ENCODE measurements around the gene MRPL41. TPM values are rescaled to one million over a fixed set of nuclear protein-coding genes. Genes with fewer than 3 reads are reported as not detected.
"Not testable (repeated sequence)": the region's sequence is repeated elsewhere in the genome, so short reads cannot be mapped to it uniquely, and the experiment has no call there.

MRPL41 gene
- polyA plus RNA-seq, 3 donors: 10.6 to 16.4 (median 14.7) TPM

DNA sequence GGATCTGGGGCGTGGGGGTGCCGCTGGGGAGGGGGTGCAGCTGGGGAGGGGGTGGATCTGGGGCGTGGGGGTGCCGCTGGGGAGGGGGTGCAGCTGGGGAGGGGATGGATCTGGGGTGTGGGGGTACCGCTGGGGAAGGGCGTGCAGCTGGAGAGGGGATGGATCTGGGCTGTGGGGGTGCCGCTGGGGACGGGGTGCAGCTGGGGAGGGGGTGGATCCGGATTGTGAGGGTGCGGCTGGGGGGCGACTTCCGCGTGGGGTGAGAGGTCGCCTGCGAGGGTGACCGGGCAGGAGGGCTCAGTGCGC, 768 bp upstream of the MRPL41 start:
- DNase-seq (ENCODE audit: low read depth in 3 of 3, low spot score in 2 of 3): not testable (repeated sequence)

- no peak for DNase-seq (ENCODE audit: low read depth in 3 of 3, low spot score in 2 of 3)
These were observed 516 bp downstream of the MRPL41 start for GRCh38 chr9:137552022-137552768.

- not testable (repeated sequence) for DNase-seq (ENCODE audit: low read depth in 3 of 3, low spot score in 2 of 3)
These were observed 2.0 kb downstream of the MRPL41 start for GRCh38 chr9:137553654-137554053.

- DNase-seq (ENCODE audit: low read depth in 3 of 3, low spot score in 2 of 3): no peak
These were observed 2.7 kb downstream of the MRPL41 start for GRCh38 chr9:137554349-137554748.

DNA sequence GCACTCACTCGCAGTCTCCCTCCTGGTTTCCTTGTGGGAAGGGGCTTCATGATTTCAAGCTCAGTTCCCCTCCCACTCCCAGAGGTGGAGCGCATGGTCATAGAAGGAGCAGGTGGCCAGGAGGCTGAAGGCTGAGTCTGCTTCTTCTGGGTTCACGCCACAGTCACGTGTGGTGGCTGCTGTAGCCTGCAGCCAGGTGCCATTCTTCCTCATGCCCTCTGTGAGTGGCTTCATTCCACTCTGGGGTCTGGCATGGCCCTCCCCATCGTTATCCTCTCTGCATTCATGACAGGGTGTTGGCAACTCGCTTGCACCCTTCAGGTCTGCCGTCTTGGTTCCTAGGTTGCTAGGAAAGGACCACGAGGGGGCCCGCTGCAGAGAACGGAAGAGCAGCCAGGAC, 3.5 kb downstream of the MRPL41 start:
- DNase-seq (ENCODE audit: low read depth in 3 of 3, low spot score in 2 of 3): no peak

DNA sequence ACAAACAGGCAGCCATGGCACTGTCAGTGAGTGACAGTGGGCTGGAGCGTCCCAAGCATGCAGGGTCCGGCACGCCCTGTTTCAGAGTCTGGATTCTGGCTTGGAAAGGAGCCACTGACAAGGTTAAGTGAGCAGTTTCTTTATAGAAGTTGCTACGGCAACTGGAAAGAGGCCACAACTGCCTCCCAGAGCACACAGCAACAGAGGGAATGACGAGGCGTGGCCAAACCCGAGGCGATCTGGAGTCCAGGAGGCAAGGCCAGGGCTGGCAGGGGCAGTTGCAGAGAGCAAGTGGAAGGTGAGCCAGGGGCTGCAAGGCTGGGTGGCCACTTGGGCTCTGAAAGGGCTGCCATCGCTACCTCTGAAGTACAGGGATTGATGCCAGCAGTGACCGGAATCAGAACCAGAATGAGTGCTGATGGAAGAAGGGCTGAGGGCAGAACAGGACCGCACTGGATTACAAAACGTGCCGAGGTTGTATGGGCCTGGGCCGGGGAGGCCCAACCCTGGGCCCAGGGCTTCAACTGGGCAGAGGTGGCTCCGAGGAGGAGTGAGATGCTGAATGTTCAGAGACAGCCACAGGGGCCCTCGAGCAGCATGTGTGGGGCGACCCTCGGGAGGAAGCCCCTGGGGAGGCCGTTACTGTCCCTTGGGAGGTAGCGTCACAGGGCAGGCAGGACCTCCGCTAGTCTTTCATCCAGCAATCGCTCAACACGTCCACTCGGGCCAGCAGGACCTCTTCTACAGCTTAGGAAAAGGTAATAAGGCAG, 4.6 kb downstream of the MRPL41 start:
- DNase-seq (ENCODE audit: low read depth in 3 of 3, low spot score in 2 of 3): no peak

DNA sequence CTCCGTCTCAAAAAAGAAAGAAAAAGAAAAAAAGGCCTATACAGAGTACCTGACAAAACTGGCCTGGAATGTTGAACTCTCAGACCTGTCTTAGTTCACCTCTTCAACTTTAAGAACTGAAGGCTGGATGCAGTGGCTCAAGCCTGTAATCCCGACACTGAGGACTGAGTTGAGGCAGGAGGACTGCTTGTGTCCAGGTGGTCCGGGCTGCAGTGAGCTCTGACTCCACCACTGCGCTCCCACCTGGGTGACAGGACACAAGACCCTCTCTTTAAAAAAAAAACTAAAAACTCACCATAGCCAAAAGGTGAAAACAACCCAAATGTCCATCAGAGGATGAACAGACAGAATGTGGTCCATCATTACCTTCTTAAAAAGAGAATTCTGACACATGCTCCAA, 6.4 kb downstream of the MRPL41 start:
- no peak for DNase-seq (ENCODE audit: low read depth in 3 of 3, low spot score in 2 of 3)

DNA sequence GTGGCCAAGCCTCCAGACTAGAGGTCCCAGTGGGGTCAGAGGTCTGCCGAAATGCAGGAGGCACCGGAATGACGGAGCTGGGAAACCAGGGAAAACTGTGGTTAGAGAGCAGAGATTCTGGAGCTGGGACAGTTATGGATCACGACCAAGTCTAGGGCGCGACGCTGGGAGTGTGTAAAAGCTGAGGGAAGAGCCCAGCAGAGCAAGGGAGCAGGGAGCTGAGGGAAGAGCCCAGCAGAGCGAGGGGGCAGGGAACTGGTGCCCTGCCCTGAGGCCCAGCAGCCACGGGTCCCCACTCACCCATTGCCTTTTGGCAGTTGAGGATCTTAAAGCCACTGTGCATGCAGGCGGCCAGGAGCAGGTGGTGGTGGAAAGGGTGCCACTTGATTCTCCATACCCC, 12.5 kb downstream of the MRPL41 start:
- no peak for DNase-seq (ENCODE audit: low read depth in 3 of 3, low spot score in 2 of 3)

DNA sequence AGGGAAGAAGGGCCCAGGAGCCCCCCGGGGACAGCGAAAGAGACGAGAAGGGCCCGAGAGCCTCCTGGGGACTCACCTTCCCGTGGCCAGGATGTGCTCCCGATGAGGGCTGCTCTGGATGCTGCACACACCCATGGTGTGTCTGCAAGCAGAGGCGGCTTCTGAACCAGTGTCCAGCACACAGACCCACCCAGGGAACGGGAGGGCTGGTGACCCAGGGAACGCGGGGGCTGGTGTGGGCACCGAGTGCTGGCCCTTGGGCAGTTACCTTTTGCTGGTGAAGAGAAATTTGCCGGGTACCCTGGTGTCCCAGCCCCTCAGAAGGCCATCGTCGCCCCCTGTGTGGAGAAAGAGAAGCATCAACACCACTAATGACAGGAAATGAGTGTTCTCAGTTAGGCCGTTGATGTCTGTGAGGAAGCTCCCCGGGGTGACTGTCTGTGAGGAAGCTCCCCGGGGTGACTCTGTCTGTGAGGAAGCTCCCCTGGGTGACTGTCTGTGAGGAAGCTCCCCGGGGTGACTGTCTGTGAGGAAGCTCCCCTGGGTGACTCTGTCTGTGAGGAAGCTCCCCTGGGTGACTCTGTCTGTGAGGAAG, 13.2 kb downstream of the MRPL41 start:
- DNase-seq (ENCODE audit: low read depth in 3 of 3, low spot score in 2 of 3): no peak

GRCh38 chr9:137568445-137568844, 16.8 kb downstream of the MRPL41 start:
- not testable (repeated sequence) for DNase-seq (ENCODE audit: low read depth in 3 of 3, low spot score in 2 of 3)

DNA sequence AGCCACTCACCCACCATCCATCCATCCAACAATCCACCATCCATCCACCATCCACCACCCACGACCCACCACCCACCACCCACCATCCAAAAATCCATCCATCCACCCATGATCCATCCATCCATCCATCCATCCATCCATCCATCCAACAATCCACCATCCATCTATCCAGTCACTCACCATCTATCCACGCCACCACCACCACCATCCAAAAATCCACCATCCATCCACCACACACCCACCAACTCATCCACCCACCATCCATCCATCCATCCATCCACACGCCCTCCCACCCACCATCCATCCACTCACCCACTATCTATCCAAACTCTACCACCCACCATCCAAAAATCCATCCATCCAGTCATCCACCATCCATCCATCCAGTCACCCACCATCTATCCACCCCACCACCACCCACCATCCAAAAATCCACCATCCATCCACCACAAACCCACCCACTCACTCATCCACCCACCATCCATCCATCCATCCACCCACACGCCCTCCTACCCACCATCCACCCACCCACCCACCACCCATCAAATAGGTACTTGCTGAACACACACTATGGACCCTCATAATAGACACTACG, 18.0 kb downstream of the MRPL41 start:
- DNase-seq (ENCODE audit: low read depth in 3 of 3, low spot score in 2 of 3): no peak

- no peak for DNase-seq (ENCODE audit: low read depth in 3 of 3, low spot score in 2 of 3)
These were observed 18.9 kb downstream of the MRPL41 start for GRCh38 chr9:137570566-137570965.

DNA sequence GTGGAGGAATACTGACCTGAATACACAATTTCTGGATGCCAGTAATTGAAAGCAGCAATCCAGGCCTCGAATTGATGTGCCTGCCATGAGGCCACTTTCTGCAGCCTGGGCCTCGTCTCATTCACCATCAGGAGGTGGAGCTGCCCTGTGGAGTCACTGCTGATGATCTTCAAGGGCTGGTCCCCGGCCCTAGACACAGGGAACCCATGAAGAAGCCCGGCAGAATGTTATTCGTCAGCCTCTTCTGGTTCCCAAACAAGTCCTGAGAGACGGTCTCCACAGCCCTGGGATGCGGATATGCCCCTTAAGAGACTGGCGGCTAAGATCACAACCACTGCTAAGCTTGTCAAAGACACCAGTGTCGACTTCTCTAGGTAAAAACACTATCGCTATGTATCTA, 22.5 kb downstream of the MRPL41 start:
- no peak for DNase-seq (ENCODE audit: low read depth in 3 of 3, low spot score in 2 of 3)

DNA sequence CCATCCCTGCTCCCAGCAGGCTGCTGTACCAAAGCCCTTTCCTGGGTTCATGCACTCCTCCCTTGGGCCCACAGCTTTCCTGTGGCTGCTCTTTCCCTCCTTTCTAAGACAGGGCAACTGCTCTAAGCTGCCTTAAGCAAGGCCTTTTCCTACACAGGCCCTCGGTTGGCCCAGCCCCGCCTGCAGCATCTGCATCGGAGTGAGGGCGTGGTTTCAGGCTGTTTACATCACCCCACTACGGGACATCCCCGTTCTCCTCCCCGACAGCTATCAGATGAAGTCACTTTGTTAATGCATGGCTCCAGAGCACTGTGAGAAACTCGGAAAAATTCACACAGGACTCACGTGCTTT, 23.7 kb downstream of the MRPL41 start:
- no peak for DNase-seq (ENCODE audit: low read depth in 3 of 3, low spot score in 2 of 3)

- DNase-seq (ENCODE audit: low read depth in 3 of 3, low spot score in 2 of 3): no peak
These were observed 24.2 kb downstream of the MRPL41 start for GRCh38 chr9:137575716-137576411.

GRCh38 chr9:137578518-137579258, 27.0 kb downstream of the MRPL41 start, which contains the start of gene DPH7:
TSS of gene DPH7 (minus strand) at chr9:137578925. CDS start at chr9:137578777, 148 bp downstream.
- DNase-seq (ENCODE audit: low read depth in 3 of 3, low spot score in 2 of 3): peak; percentile 80 to 88 (median 81)

DNA sequence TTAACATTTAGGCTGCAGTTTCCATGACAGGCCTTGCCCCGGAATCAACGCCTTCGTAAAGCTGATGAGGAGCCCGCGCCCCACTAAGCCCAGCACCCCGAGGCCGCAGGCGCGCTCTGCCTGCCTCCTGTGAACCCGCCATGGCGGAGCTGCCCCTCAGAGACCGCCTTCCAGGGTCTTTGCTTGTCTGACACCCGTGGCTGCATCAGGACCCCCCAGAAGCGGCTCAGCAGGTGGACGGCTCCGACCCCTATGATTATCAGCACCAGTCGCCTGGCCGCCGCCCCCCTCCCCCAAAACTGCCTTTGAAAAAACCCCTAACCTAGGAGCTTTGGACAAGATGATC, 27.6 kb downstream of the MRPL41 start:
- DNase-seq (ENCODE audit: low read depth in 3 of 3, low spot score in 2 of 3): no peak

GRCh38 chr9:137580209-137580953, 28.7 kb downstream of the MRPL41 start:
- no peak for DNase-seq (ENCODE audit: low read depth in 3 of 3, low spot score in 2 of 3)

- no peak for DNase-seq (ENCODE audit: low read depth in 3 of 3, low spot score in 2 of 3)
These were observed 29.3 kb downstream of the MRPL41 start for GRCh38 chr9:137580954-137581322.

Measured in right renal cortex interstitium (tissue), 3 donors.